HL-60/S4 (cell line): ENCODE measurements around the gene ILKAP.

Source experiments
- in situ Hi-C: fragments of 300-500 bp; cut with MboI; formaldehyde crosslinking; loops from 2 replicates; pipeline ENCODE4 v1.14.3; 2022; ENCODE audit warnings: low sequenced_read_pairs

ILKAP gene

GRCh38 chr2:238166391-238167343 is 36.8 kb downstream of the ILKAP start:
- in situ Hi-C loops: no loop called here

DNA sequence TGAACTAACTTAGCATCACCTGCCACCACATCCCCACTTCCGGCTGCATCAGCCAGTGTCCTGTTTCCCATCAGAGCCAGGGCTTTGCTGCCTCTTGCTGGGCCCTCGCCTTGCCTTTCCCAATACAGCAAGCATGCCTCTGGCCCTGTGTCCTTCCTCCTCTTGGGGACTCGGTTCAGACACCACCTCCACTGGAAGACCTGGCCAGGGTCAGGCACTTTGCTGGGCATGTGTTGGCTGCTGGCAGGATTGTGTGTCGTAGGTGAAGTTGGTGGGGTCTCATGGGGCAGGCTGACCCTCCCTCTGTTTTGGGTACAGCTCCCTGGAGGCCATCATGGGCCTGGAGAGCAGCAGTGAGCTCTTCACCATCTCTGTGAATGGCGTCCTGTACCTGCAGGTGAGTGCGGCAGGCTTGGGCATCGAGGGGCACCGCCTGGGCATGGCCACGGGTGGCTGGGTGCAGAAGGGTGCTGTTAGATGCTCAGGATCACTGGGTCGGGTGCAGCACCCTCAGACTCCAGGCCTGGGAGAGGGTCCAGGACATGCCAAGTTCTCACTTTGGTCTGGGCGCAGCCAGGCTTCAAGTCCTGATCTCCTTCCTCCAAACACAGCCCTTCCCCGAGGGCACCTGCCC is 38.1 kb downstream of the ILKAP start:
- in situ Hi-C loops: no loop called here

DNA sequence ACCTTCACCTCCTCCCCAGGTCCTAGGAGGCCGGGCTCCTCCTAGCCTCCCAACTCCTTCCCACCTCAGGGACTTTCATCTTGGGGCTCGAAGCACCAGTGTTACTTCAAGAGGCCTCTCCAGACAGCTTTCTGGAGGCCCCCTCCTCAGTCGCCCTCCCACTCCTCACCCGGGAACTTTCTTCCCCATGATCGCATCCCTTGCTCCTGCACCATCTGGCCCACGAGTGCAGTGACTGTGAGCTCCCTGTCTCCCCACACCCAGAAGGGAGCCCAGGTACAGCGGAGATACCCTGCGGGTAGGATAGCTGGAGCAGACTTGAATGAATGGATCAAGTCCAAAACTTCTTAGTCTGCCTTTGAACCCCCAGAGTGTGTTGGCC is 38.6 kb downstream of the ILKAP start:
- in situ Hi-C loops: no loop called here

GRCh38 chr2:238163481-238164198 is 39.9 kb downstream of the ILKAP start:
- in situ Hi-C loops: no loop called here

DNA sequence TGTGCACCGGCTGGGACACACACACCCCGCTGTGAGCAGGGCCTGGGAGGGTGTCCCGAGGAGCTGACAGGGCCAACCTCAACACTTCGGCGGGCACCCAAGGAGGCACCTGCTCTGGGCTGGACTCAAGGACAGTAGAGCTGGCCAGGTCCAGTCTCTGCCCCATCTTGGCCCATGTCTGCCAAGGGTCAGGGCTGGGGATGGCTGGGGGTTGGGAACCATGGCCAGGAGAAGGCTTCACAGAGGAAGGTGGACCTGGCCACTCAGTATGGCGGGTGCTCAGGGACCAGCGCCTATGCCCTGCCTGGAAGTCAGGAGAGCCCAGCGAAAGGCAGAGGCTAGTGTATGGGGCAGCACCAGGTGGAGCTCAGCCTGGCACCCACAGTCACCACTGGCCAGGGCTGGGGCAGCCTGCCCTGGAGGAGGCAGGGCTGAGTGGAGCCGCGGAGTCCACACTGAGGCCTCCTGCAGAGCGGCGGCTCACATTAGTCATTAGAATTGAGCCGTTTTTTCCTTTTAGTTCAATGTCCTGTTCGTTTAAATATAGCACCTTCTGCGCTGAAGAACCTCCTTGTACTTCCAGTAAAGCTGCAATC is 40.6 kb downstream of the ILKAP start:
- in situ Hi-C loops: no loop called here

GRCh38 chr2:238162251-238162845 is 41.1 kb downstream of the ILKAP start:
- in situ Hi-C loops: no loop called here

GRCh38 chr2:238161291-238162051 is 42.0 kb downstream of the ILKAP start:
- in situ Hi-C loops: no loop called here

DNA sequence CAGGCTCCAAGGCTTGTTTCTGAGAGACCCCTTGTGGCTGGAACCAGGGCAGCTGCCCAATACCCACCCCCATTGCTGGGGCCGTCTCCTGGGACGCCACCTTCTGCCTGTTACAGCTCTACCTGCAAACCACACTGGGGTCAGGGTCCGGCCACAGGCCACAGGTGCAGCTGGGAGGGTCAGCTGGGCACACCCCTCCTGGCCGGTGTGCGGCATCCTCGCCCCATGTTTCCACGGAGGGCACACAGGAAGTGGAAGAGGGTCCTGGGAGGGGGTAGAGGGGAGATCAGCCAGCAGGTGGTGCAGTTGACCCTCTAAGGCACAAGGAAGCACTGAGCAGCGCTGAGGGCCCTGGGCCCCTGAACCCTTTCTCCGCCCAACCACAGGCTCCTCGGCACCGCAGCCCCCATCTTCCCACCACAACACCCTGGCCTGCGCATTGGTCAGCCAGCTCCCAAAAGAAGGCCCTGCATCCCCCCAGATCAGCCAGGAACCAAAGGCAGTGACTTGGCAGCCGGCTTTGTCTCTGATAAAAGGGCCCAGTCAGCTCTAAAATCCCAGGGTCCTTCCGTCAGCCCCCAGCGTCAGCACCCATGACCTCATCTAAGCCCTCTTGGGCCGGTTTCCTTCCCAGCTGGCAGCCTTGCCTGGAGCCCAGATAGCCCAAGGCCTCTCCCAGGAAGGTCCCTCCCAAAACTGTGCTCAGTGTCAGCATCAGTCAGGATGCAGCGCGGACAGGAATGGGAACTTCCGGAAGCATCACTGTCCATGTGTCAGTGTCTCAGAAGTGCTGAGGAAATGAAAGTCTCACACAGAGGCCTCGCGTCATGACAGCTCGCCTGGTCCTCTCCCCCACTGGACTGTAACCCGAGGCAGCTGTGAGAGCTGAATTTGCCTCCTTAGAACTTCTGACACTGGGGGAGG is 43.0 kb downstream of the ILKAP start:
- in situ Hi-C loops: no loop called here

DNA sequence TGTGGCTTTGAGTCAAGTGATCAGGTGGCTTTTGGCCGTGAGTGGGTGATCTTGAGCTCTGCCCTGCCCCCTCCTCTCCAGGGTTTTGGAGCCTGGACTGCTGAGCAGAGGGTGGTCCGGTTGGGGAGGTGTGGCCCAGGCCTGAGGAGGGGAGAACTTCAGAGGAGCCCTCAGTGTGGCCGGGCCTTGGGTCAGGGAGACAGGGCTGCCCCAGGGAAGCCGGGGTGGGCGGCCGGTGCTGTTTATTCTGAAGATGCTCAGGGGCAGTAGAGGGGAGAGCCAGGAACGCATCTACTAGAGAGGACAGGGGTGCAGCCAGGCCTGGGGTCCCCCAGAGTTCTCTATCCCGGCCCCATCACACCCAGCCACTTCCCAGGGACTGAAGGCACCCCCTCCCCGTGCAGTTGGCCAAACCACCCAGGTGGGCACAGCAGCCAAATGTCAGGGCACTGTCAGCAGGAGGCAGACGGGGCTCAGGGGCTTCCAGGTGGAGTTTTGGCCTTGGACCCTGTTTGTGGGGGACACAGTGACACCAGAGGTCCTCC is 43.8 kb downstream of the ILKAP start:
- in situ Hi-C loops: no loop called here

DNA sequence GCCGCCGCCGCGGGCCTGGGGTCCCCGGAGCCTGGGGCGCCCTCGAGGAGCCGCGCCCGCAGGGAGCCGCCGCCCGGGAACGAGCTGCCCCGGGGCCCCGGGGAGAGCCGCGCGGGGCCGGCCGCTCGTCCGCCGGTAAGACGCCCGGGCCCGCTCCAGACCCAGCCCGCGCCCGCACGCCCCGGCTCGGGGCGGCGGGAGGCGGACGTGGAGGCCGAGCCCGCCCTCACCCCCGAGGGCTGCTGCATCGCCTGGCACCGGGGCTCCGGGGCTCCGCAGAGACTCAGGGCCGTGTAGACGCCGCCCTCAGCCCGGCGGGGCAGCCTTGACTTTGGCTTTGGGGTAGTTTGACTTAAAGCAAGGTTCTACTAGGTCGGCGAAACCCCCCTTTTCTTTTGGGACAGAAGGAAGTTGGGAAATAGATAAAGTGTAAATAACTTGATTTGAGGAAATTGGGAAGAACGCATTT is 44.4 kb downstream of the ILKAP start:
- in situ Hi-C loops: no loop called here

- in situ Hi-C loops: no loop called here
Measured at GRCh38 chr2:238158509-238159070, 44.9 kb downstream of the ILKAP start, which contains the start of gene ERFE. ERFE (plus strand) TSS chr2:238158970; CDS start chr2:238159008, 38 bp downstream.

GRCh38 chr2:238158018-238158508 is 45.4 kb downstream of the ILKAP start:
- in situ Hi-C loops: no loop called here

- in situ Hi-C loops: no loop called here
Measured at GRCh38 chr2:238157506-238158017, 45.9 kb downstream of the ILKAP start.

GRCh38 chr2:238155761-238156694 is 47.5 kb downstream of the ILKAP start:
- in situ Hi-C loops: no loop called here

DNA sequence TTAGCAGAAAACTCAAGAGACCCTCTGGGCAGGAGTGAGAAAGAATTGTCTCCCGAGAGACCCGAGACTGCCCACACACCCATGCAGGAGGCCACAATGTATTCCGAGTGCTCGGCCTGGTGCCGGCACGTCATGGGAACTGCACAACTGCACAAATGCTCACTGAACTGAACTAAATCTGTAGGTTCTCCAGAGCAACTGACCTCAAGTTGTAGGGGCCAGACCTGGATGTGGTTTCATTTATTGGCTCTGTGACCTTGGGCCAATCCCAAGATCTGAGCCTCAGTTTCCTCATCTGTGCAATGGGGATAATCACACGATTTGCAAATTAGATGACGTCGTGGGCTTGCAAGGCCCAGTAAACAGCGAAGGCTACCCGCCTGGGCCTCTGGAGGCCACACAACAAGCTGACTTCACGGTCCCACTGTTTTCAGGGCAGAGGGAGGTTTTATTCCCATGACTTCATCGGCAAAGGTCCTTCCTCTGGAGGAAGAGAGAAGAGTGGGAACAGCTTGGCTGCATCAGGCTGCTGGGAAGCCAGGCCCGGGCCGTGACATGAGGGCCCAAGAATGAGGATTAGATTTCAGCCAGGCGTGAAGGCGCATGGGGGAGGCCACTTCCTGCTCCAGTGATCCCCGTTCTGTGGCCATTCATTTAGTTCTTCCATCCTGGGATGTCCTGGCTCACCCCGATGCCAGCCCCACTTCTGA is 48.3 kb downstream of the ILKAP start:
- in situ Hi-C loops: no loop called here

DNA sequence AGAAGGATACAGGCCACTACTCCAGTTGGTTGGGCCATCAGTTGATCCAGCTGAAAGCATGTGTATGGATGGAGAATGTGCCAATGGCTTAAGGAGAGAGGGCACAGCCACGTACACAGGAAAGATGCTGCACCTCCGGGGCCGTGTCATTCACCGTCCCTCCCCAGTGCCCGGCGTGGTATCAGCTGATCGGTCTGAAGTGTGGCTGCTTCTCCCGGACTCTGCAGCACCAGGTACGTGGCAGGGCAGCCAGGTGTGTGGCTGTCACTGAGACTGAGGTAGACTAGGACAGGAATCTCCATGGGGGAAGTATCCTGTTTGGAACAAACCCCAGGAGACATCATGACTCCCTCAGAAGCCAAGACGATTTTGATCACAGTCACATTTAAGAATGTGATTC is 48.9 kb downstream of the ILKAP start:
- in situ Hi-C loops: no loop called here
